Measurements from ENCODE around the gene NDST1. TPM values are rescaled to one million over a fixed set of nuclear protein-coding genes. Genes with fewer than 3 reads are reported as not detected.

The NDST1 gene
- total and polyA plus RNA-seq, 2 of the 8 experiments (the other 6 are each of a cell fraction or from before 2014, with no cell fraction given), result 27.0 to 72.0 TPM

GRCh38 chr5:150541895-150542294, 34.0 kb downstream of the NDST1 start (continued):
- TF ChIP-seq POU5F1 (IDR thresholded peaks at IDR 0.05; ENCODE audit: low read depth, low read length), result no peak
